Measurements from ENCODE around the gene SPATA21.

Gene SPATA21

DNA sequence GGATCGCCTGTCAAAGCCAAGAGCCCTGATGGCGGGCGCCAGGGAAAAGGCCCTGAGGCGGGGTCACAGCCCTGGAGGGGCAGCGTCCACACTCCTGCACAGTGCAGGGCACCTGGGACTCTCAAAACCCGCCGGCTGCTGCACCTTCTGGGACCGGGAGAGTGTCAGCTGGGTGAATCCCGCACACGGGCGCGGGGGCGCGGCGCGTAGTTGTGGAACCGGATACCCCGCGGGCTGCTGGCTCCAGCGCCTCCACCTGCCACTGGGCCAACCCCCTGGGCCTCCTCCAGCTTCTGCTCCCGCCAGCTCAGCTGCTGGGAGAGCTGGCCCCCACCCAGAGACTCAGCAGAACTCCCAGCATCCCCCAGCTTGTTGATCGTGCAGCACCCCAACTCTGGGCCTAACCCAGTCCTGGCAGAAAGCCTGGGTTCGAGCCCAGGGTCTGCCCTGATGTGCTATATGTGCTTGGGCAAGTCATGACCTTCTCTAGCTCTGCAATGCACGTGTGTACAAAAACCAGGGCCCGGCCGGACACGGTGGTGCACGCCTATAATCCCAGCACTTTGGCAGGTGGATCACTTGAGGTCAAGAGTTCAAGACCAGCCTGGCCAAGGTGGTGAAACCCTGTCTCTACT, 37.1 kb upstream of the SPATA21 start:
- TF ChIP-seq EZH2phosphoT487 (conservative IDR thresholded peaks at IDR 0.05; ENCODE audit: low read length) (no peak), CTCF (IDR thresholded peaks at IDR 0.05; ENCODE audit: insufficient read depth, low read length, poor library complexity, severe bottlenecking) (no peak)
- Histone ChIP-seq H3K27me3 (ENCODE audit: low read length) (no peaks in the 10 kb centered on the region), H3K36me3 (ENCODE audit: low read length) (no peaks in the 10 kb centered on the region), H3K4me3 (ENCODE audit: insufficient read depth, low read length, poor library complexity, severe bottlenecking) (no peak overlapping the region), H3F3A (ENCODE audit: insufficient read depth) (no peaks in the 10 kb centered on the region), H3K9me3 (ENCODE audit: insufficient read depth, low read length) (no peaks in the 10 kb centered on the region), H2AFZ (ENCODE audit: low read depth, low read length, severe bottlenecking) (no peak overlapping the region), H3K9me2 (replicated peaks; ENCODE audit: insufficient read depth, low read length) (no peaks in the 10 kb centered on the region), H4K20me1 (ENCODE audit: low read depth, low read length) (no peaks in the 10 kb centered on the region), H3K9ac (ENCODE audit: low read length) (no peak overlapping the region), H3K27ac (ENCODE audit: low read depth, low read length) (no peak overlapping the region), H3K4me2 (ENCODE audit: low read depth, low read length, poor library complexity, severe bottlenecking) (no peak overlapping the region), H3K79me2 (ENCODE audit: insufficient read depth, low read length) (no peaks in the 10 kb centered on the region)

GRCh38 chr1:16468558-16468957, 31.3 kb upstream of the SPATA21 start:
- H2AFZ ChIP-seq (ENCODE audit: low read depth, low read length, severe bottlenecking) = no peak overlapping the region
- no peak overlapping the region for H3K4me2 ChIP-seq (ENCODE audit: low read depth, low read length, poor library complexity, severe bottlenecking)
- H3K9me2 ChIP-seq (replicated peaks; ENCODE audit: insufficient read depth, low read length) = no peaks in the 10 kb centered on the region
- no peaks in the 10 kb centered on the region for H3K79me2 ChIP-seq (ENCODE audit: insufficient read depth, low read length)
- H3K9me3 ChIP-seq (ENCODE audit: insufficient read depth, low read length) = no peaks in the 10 kb centered on the region
- H4K20me1 ChIP-seq (ENCODE audit: low read depth, low read length) = no peaks in the 10 kb centered on the region
- H3K4me3 ChIP-seq (ENCODE audit: insufficient read depth, low read length, poor library complexity, severe bottlenecking) = no peak overlapping the region
- H3K9ac ChIP-seq (ENCODE audit: low read length) = no peak overlapping the region
- no peak overlapping the region for H3K27ac ChIP-seq (ENCODE audit: low read depth, low read length)
- TF ChIP-seq EZH2phosphoT487 (conservative IDR thresholded peaks at IDR 0.05; ENCODE audit: low read length) (no peak), CTCF (IDR thresholded peaks at IDR 0.05; ENCODE audit: insufficient read depth, low read length, poor library complexity, severe bottlenecking) (no peak)
- H3K36me3 ChIP-seq (ENCODE audit: low read length) = no peaks in the 10 kb centered on the region
- H3K27me3 ChIP-seq (ENCODE audit: low read length) = no peaks in the 10 kb centered on the region
- no peaks in the 10 kb centered on the region for H3F3A ChIP-seq (ENCODE audit: insufficient read depth)

DNA sequence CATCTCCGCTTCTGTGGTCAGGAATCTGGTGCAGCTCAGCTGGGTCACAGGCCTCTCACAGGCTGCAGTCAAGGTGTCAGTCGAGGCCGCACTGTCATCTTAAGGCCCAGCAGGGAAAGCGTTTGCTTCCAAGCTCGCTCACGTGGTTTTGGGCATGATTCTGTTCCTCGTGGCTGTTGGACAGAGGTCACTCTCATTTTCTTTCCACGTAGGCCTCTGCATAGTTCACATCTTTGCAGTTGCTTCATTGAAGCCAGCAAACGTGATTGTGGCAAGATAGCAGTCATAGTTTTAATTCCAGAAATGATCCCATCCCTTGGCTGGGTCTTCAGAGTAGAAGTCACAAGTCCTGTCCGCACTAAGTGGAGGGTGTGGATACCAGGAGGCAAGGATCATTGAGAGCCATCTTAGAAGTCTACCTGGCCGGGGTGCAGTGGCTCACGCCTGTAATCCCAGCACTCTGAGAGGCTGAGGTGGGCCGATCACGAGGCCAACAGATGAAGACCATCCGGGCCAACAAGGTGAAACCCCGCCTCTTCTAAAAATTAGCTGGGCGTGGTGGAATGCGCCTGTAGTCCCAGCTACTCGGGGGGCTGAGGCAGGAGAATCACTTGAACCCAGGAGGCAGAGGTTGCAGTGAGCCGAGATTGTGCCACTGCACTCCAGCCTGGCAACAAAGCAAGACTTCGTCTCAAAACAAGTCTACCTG, 27.8 kb upstream of the SPATA21 start:
- Histone ChIP-seq H4K20me1 (ENCODE audit: low read depth, low read length) (no peaks in the 10 kb centered on the region), H3K36me3 (ENCODE audit: low read length) (no peaks in the 10 kb centered on the region), H3K4me3 (ENCODE audit: insufficient read depth, low read length, poor library complexity, severe bottlenecking) (no peak overlapping the region), H3K27ac (ENCODE audit: low read depth, low read length) (no peak overlapping the region), H3K27me3 (ENCODE audit: low read length) (no peaks in the 10 kb centered on the region), H2AFZ (ENCODE audit: low read depth, low read length, severe bottlenecking) (no peak overlapping the region), H3K9me3 (ENCODE audit: insufficient read depth, low read length) (no peaks in the 10 kb centered on the region), H3K9ac (ENCODE audit: low read length) (no peak overlapping the region), H3K79me2 (ENCODE audit: insufficient read depth, low read length) (no peaks in the 10 kb centered on the region), H3K4me2 (ENCODE audit: low read depth, low read length, poor library complexity, severe bottlenecking) (no peak overlapping the region), H3F3A (ENCODE audit: insufficient read depth) (no peaks in the 10 kb centered on the region), H3K9me2 (replicated peaks; ENCODE audit: insufficient read depth, low read length) (no peaks in the 10 kb centered on the region)
- TF ChIP-seq EZH2phosphoT487 (conservative IDR thresholded peaks at IDR 0.05; ENCODE audit: low read length) = no peak
- no peak for TF ChIP-seq CTCF (IDR thresholded peaks at IDR 0.05; ENCODE audit: insufficient read depth, low read length, poor library complexity, severe bottlenecking)
